ENCODE data around the gene ZNF614.
"Not testable (repeated sequence)": the region's sequence is repeated elsewhere in the genome, so short reads cannot be mapped to it uniquely, and the experiment has no call there.

The ZNF614 gene

GRCh38 chr19:51986309-51987291 lies 41.6 kb downstream of the ZNF614 start, which contains the start of gene ZNF350:
Gene ZNF350 (minus strand): TSS chr19:51986840. CDS start chr19:51974360, 12,480 bp downstream.
- DNase-seq = peak; percentile 85

GRCh38 chr19:51983361-51983760 lies 44.8 kb downstream of the ZNF614 start:
- no peak for DNase-seq

- not testable (repeated sequence) for DNase-seq
These were observed 47.3 kb downstream of the ZNF614 start for GRCh38 chr19:51980926-51981325.

- no peak for DNase-seq
These were observed 48.0 kb downstream of the ZNF614 start for GRCh38 chr19:51980116-51980736.

GRCh38 chr19:51978882-51979281 lies 49.3 kb downstream of the ZNF614 start:
- no peak for DNase-seq

GRCh38 chr19:51977346-51977745 lies 50.8 kb downstream of the ZNF614 start:
- no peak for DNase-seq

- DNase-seq = no peak
These were observed 51.3 kb downstream of the ZNF614 start for GRCh38 chr19:51976852-51977251.

- not testable (repeated sequence) for DNase-seq
These were observed 52.4 kb downstream of the ZNF614 start for GRCh38 chr19:51975787-51976186.

- DNase-seq = no peak
These were observed 56.6 kb downstream of the ZNF614 start for GRCh38 chr19:51971624-51972023.

GRCh38 chr19:51970718-51971117 lies 57.5 kb downstream of the ZNF614 start:
- DNase-seq = no peak

- DNase-seq = no peak
These were observed 62.6 kb downstream of the ZNF614 start for GRCh38 chr19:51965583-51965982.

Measured in NCI-H524 treated with DMSO at 0.1 percent for 48 hours (cell line).